Daoy (cell line): Measurements from ENCODE around the gene OR51B4. TPM values are rescaled to one million over a fixed set of nuclear protein-coding genes. Genes with fewer than 3 reads are reported as not detected.
A peak's percentile ranks its signal among the peaks of the same experiment; 100 is the strongest.
"Not testable (repeated sequence)": the region's sequence is repeated elsewhere in the genome, so short reads cannot be mapped to it uniquely, and the experiment has no call there.

ENCODE experiments used
- DNase-seq: peaks from one replicate; pipeline ENCODE4 v3.0.0-alpha.2; 2015; ENCODE audit warnings: low read depth
- total RNA-seq: library from RNA; depleted of rRNA; stranded (reverse); fragments of >200 nt; shearing (Covaris generic); gene quantifications from 2 replicates; pipeline ENCODE4 v1.2.3, GENCODE V29; 2014

Gene OR51B4
- total RNA-seq, 1 experiment from 2014 or later, result not detected

GRCh38 chr11:5294342-5294995, 7.3 kb downstream of the OR51B4 start:
- not testable (repeated sequence) for DNase-seq

GRCh38 chr11:5293028-5293427, 8.7 kb downstream of the OR51B4 start:
- DNase-seq, result no peak

GRCh38 chr11:5291207-5291838, 10.4 kb downstream of the OR51B4 start:
- peak; percentile 18 for DNase-seq

GRCh38 chr11:5290106-5290505, 11.6 kb downstream of the OR51B4 start:
- no peak for DNase-seq

GRCh38 chr11:5289696-5290095, 12.1 kb downstream of the OR51B4 start:
- DNase-seq, result no peak

- no peak for DNase-seq
Observed at GRCh38 chr11:5288906-5289550, 12.7 kb downstream of the OR51B4 start.

- DNase-seq, result peak; percentile 9
Observed at GRCh38 chr11:5288108-5288905, 13.4 kb downstream of the OR51B4 start.

GRCh38 chr11:5286901-5287300, 14.8 kb downstream of the OR51B4 start:
- DNase-seq, result no peak

- DNase-seq, result no peak
Observed at GRCh38 chr11:5286351-5286750, 15.4 kb downstream of the OR51B4 start.

GRCh38 chr11:5285703-5286340, 15.9 kb downstream of the OR51B4 start:
- no peak for DNase-seq

- DNase-seq, result no peak
Observed at GRCh38 chr11:5284637-5285036, 17.1 kb downstream of the OR51B4 start.

GRCh38 chr11:5283882-5284281, 17.9 kb downstream of the OR51B4 start:
- DNase-seq, result no peak

- DNase-seq, result no peak
Observed at GRCh38 chr11:5283086-5283485, 18.7 kb downstream of the OR51B4 start.

GRCh38 chr11:5282628-5283027, 19.1 kb downstream of the OR51B4 start:
- DNase-seq, result no peak

- no peak for DNase-seq
Observed at GRCh38 chr11:5281596-5281995, 20.1 kb downstream of the OR51B4 start.

GRCh38 chr11:5280582-5281102, 21.1 kb downstream of the OR51B4 start:
- DNase-seq, result peak; percentile 93

GRCh38 chr11:5279471-5280090, 22.2 kb downstream of the OR51B4 start:
- DNase-seq, result no peak

GRCh38 chr11:5277807-5278382, 23.9 kb downstream of the OR51B4 start:
- DNase-seq, result no peak

GRCh38 chr11:5276697-5277096, 25.0 kb downstream of the OR51B4 start:
- no peak for DNase-seq

- DNase-seq, result no peak
Observed at GRCh38 chr11:5275369-5276110, 26.2 kb downstream of the OR51B4 start.
